Mesenchymal stem cell (in vitro differentiated cells and primary cell): ENCODE results near the gene MBD4.

Experiments
- DNase-seq: peaks from one replicate; pipeline ENCODE4 v3.0.0-alpha.2; 2013
- H2AFZ ChIP-seq: one replicate; pipeline ENCODE4 v1.6.1; 2013; ENCODE audit warnings: low read depth, mild to moderate bottlenecking, control low read depth, inconsistent platforms, low read length, moderate library complexity
- H2AK5ac ChIP-seq: 2 replicates; pipeline ENCODE4 v1.6.1; 2013; ENCODE audit warnings: low read length, moderate library complexity, mild to moderate bottlenecking, inconsistent platforms; ENCODE audit not compliant: severe bottlenecking
- H2BK120ac ChIP-seq: one replicate; pipeline ENCODE4 v1.6.1; 2013; ENCODE audit warnings: low read depth, mild to moderate bottlenecking, inconsistent platforms, low read length, moderate library complexity
- H2BK12ac ChIP-seq, 2 experiments: one replicate each; pipeline ENCODE4 v1.6.1; 2013; ENCODE audit warnings: inconsistent platforms in 2 of 2, low read length in 2 of 2, mild to moderate bottlenecking in 2 of 2, moderate library complexity in 2 of 2, control low read depth in 1 of 2
- H2BK15ac ChIP-seq: one replicate; pipeline ENCODE4 v1.6.1; 2013; ENCODE audit warnings: mild to moderate bottlenecking, low read depth, inconsistent platforms; ENCODE audit not compliant: poor library complexity, severe bottlenecking
- H2BK5ac ChIP-seq: 2 replicates; pipeline ENCODE4 v1.6.1; 2013; ENCODE audit warnings: low read depth, mild to moderate bottlenecking, low read length, control low read depth, inconsistent platforms; ENCODE audit not compliant: poor library complexity, severe bottlenecking
- H3K14ac ChIP-seq, 2 experiments: one replicate each; pipeline ENCODE4 v1.6.1; 2013; ENCODE audit warnings: inconsistent platforms in 2 of 2, low read length in 2 of 2, control low read depth in 1 of 2, mild to moderate bottlenecking in 1 of 2, moderate library complexity in 1 of 2
- H3K18ac ChIP-seq, 2 experiments: one replicate each; pipeline ENCODE4 v1.6.1; 2013; ENCODE audit warnings: inconsistent platforms in 2 of 2, low read length in 2 of 2, control low read depth in 1 of 2, low read depth in 1 of 2, mild to moderate bottlenecking in 1 of 2
- H3K23ac ChIP-seq, 2 experiments: one replicate each; pipeline ENCODE4 v1.6.1; 2013; ENCODE audit warnings: inconsistent platforms in 2 of 2, low read length in 2 of 2, mild to moderate bottlenecking in 2 of 2, moderate library complexity in 2 of 2, control low read depth in 1 of 2
- H3K27ac ChIP-seq: 2 replicates; pipeline ENCODE4 v1.5.1; 2013; ENCODE audit warnings: mild to moderate bottlenecking, moderate library complexity, low read length, control low read depth, inconsistent platforms; ENCODE audit not compliant: poor library complexity, severe bottlenecking
- H3K27me3 ChIP-seq, 2 experiments: 2 replicates each; pipeline versions ENCODE4 v1.6.1 to v1.7.0; 2013; ENCODE audit warnings: low read length in 2 of 2, mild to moderate bottlenecking in 2 of 2, moderate library complexity in 2 of 2, control low read depth in 1 of 2, inconsistent platforms in 1 of 2; ENCODE audit not compliant: control insufficient read depth in 1 of 2, insufficient read depth in 1 of 2
- H3K36me3 ChIP-seq, 2 experiments: 2 replicates each; pipeline versions ENCODE4 v1.6.1 to v1.7.0; 2013; ENCODE audit warnings: low read length in 2 of 2, control low read depth in 1 of 2, inconsistent platforms in 1 of 2, low read depth in 1 of 2, mild to moderate bottlenecking in 1 of 2; ENCODE audit not compliant: insufficient read depth in 2 of 2, control insufficient read depth in 1 of 2
- H3K4ac ChIP-seq, 2 experiments: one replicate each; pipeline ENCODE4 v1.6.1; 2013; ENCODE audit warnings: inconsistent platforms in 2 of 2, low read length in 2 of 2, mild to moderate bottlenecking in 2 of 2, moderate library complexity in 2 of 2, control low read depth in 1 of 2, low read depth in 1 of 2
- H3K4me1 ChIP-seq: 2 replicates; pipeline ENCODE4 v1.6.1; 2013; ENCODE audit warnings: low read depth, low read length, control low read depth; ENCODE audit not compliant: control insufficient read depth, insufficient read depth
- H3K4me2 ChIP-seq: 2 replicates; pipeline ENCODE4 v1.6.1; 2013; ENCODE audit warnings: low read length, mild to moderate bottlenecking, inconsistent platforms; ENCODE audit not compliant: poor library complexity, severe bottlenecking
- H3K4me3 ChIP-seq, 2 experiments: 2 replicates each; pipeline versions ENCODE4 v1.5.1 to v1.7.0; 2013; ENCODE audit warnings: low read length in 2 of 2, mild to moderate bottlenecking in 2 of 2, control low read depth in 1 of 2, low read depth in 1 of 2; ENCODE audit not compliant: insufficient read depth in 1 of 2
- H3K79me1 ChIP-seq: replicated peaks from 2 replicates; pipeline ENCODE4 v1.6.1; 2013; ENCODE audit warnings: mild to moderate bottlenecking, control low read depth, low read length, inconsistent platforms; ENCODE audit not compliant: poor library complexity, severe bottlenecking
- H3K9ac ChIP-seq: 2 replicates; pipeline ENCODE4 v1.7.0; 2013; ENCODE audit warnings: mild to moderate bottlenecking, low read length, moderate library complexity
- H3K9me3 ChIP-seq: 2 replicates; pipeline ENCODE4 v1.7.0; 2013; ENCODE audit warnings: mild to moderate bottlenecking, low read length; ENCODE audit not compliant: control insufficient read depth
- H4K8ac ChIP-seq: one replicate; pipeline ENCODE4 v1.6.1; 2013; ENCODE audit warnings: inconsistent platforms, mild to moderate bottlenecking, low read length, moderate library complexity
- H4K91ac ChIP-seq: one replicate; pipeline ENCODE4 v1.6.1; 2013; ENCODE audit warnings: mild to moderate bottlenecking, low read length, inconsistent platforms
- WGBS: methylation state at CpG from one replicate; pipeline ENCODE4 v1.1.7; 2013; ENCODE audit warnings: mixed read lengths; 5-methylcytosine and 5-hydroxymethylcytosine counted together

The MBD4 gene

GRCh38 chr3:129470861-129471260, 31.1 kb upstream of the MBD4 start:
- no peak overlapping the region for H4K8ac ChIP-seq
- H2BK120ac ChIP-seq, result no peak overlapping the region
- 91% methylated on average over 1 of the region's 2 CpGs for WGBS
- H3K14ac ChIP-seq, result no peak overlapping the region
- H2BK12ac ChIP-seq, result no peak overlapping the region
- H3K36me3 ChIP-seq, result peaks cover 11 to 46% of the 10 kb centered on the region in 2 experiments
- no peak overlapping the region for H2BK15ac ChIP-seq
- peaks cover 2% of the 10 kb centered on the region for H3K79me1 ChIP-seq
- DNase-seq, result no peak
- no peak overlapping the region for H3K23ac ChIP-seq
- no peak overlapping the region for H3K4me2 ChIP-seq
- no peaks in the 10 kb centered on the region for H3K9me3 ChIP-seq
- no peaks in the 10 kb centered on the region for H3K27me3 ChIP-seq
- no peak overlapping the region for H2AK5ac ChIP-seq
- H2AFZ ChIP-seq, result no peak overlapping the region
- H3K4me1 ChIP-seq, result peaks cover 2% of the 10 kb centered on the region
- H2BK5ac ChIP-seq, result no peak overlapping the region
- no peak overlapping the region for H3K18ac ChIP-seq
- no peak overlapping the region for H3K4ac ChIP-seq
- H3K27ac ChIP-seq, result no peak overlapping the region
- H3K4me3 ChIP-seq, result no peak overlapping the region
- H4K91ac ChIP-seq, result no peak overlapping the region
- H3K9ac ChIP-seq, result no peak overlapping the region

- H2BK12ac ChIP-seq, result no peak overlapping the region
- H3K36me3 ChIP-seq, result peaks cover 11 to 57% of the 10 kb centered on the region in 2 experiments
- no peaks in the 10 kb centered on the region for H3K79me1 ChIP-seq
- no peak overlapping the region for H3K9ac ChIP-seq
- H4K91ac ChIP-seq, result no peak overlapping the region
- no peak overlapping the region for H2BK5ac ChIP-seq
- no peak overlapping the region for H3K27ac ChIP-seq
- H3K9me3 ChIP-seq, result no peaks in the 10 kb centered on the region
- H2BK120ac ChIP-seq, result no peak overlapping the region
- no peak overlapping the region for H2BK15ac ChIP-seq
- no peak overlapping the region for H3K4me2 ChIP-seq
- WGBS, result 92% methylated on average over 1 of the region's 2 CpGs
- no peak overlapping the region for H2AK5ac ChIP-seq
- no peak overlapping the region for H2AFZ ChIP-seq
- H4K8ac ChIP-seq, result no peak overlapping the region
- no peaks in the 10 kb centered on the region for H3K4me1 ChIP-seq
- H3K4me3 ChIP-seq, result no peak overlapping the region
- H3K4ac ChIP-seq, result no peak overlapping the region
- H3K14ac ChIP-seq, result no peak overlapping the region
- H3K27me3 ChIP-seq, result no peaks in the 10 kb centered on the region
- H3K23ac ChIP-seq, result no peak overlapping the region
- H3K18ac ChIP-seq, result no peak overlapping the region
- no peak for DNase-seq
These were observed 29.3 kb upstream of the MBD4 start for GRCh38 chr3:129469026-129469425.

GRCh38 chr3:129467932-129468331, 28.2 kb upstream of the MBD4 start:
- H3K9ac ChIP-seq, result no peak overlapping the region
- H3K18ac ChIP-seq, result no peak overlapping the region
- no peaks in the 10 kb centered on the region for H3K27me3 ChIP-seq
- no peak for DNase-seq
- H2AFZ ChIP-seq, result no peak overlapping the region
- H3K4me2 ChIP-seq, result no peak overlapping the region
- no peak overlapping the region for H2BK12ac ChIP-seq
- no peak overlapping the region for H4K91ac ChIP-seq
- no peak overlapping the region for H3K14ac ChIP-seq
- no peak overlapping the region for H2AK5ac ChIP-seq
- H2BK120ac ChIP-seq, result no peak overlapping the region
- H3K27ac ChIP-seq, result no peak overlapping the region
- no peak overlapping the region for H3K4me3 ChIP-seq
- H3K4me1 ChIP-seq, result no peaks in the 10 kb centered on the region
- no peak overlapping the region for H4K8ac ChIP-seq
- WGBS, result 67% methylated on average over 1 of the region's 1 CpG
- no peak overlapping the region for H2BK5ac ChIP-seq
- peaks cover 9 to 63% of the 10 kb centered on the region in 2 experiments for H3K36me3 ChIP-seq
- H2BK15ac ChIP-seq, result no peak overlapping the region
- H3K23ac ChIP-seq, result no peak overlapping the region
- H3K9me3 ChIP-seq, result no peaks in the 10 kb centered on the region
- no peaks in the 10 kb centered on the region for H3K79me1 ChIP-seq
- no peak overlapping the region for H3K4ac ChIP-seq

GRCh38 chr3:129463716-129464115, 24.0 kb upstream of the MBD4 start:
- no peak overlapping the region for H4K8ac ChIP-seq
- no peaks in the 10 kb centered on the region for H3K4me1 ChIP-seq
- no peak overlapping the region for H2AK5ac ChIP-seq
- no peak overlapping the region for H3K4me3 ChIP-seq
- H3K4me2 ChIP-seq, result no peak overlapping the region
- H3K36me3 ChIP-seq, result peaks cover 8 to 54% of the 10 kb centered on the region in 2 experiments
- no peak overlapping the region for H2AFZ ChIP-seq
- H3K9ac ChIP-seq, result no peak overlapping the region
- H2BK12ac ChIP-seq, result no peak overlapping the region
- H3K9me3 ChIP-seq, result no peaks in the 10 kb centered on the region
- no peak overlapping the region for H3K4ac ChIP-seq
- DNase-seq, result no peak
- H3K14ac ChIP-seq, result no peak overlapping the region
- no peaks in the 10 kb centered on the region for H3K27me3 ChIP-seq
- WGBS, result 91% methylated on average over 2 of the region's 4 CpGs
- H3K27ac ChIP-seq, result no peak overlapping the region
- no peak overlapping the region for H2BK120ac ChIP-seq
- H2BK5ac ChIP-seq, result no peak overlapping the region
- H3K79me1 ChIP-seq, result peaks cover 2% of the 10 kb centered on the region
- H3K23ac ChIP-seq, result no peak overlapping the region
- H2BK15ac ChIP-seq, result no peak overlapping the region
- H3K18ac ChIP-seq, result no peak overlapping the region
- no peak overlapping the region for H4K91ac ChIP-seq
